Gastroesophageal sphincter (tissue), 3 donors: ENCODE results near the gene NEU1.
"Not testable (repeated sequence)": the region's sequence is repeated elsewhere in the genome, so short reads cannot be mapped to it uniquely, and the experiment has no call there.

Source experiments
- CTCF ChIP-seq, 4 experiments: fragments of 200-600 bp in 2 of 4; fragments of 450-650 bp in 2 of 4; sonication (generic) in 1 of 4; IDR thresholded peaks; one replicate each; pipeline ENCODE4 v1.5.1; 2017 to 2019; ENCODE audit warnings: antibody characterized with exemption in 4 of 4, mild to moderate bottlenecking in 2 of 4, moderate library complexity in 2 of 4
- EP300 ChIP-seq: sonication (generic); formaldehyde crosslinking; IDR thresholded peaks from one replicate; pipeline ENCODE4 v1.6.1; 2017; ENCODE audit warnings: antibody characterized with exemption, mild to moderate bottlenecking
- POLR2A ChIP-seq, 2 donors: fragments of 450-650 bp; IDR thresholded peaks; one replicate each; pipeline ENCODE4 v1.6.1; 2017; ENCODE audit warnings: antibody characterized with exemption in 2 of 2, mild to moderate bottlenecking in 2 of 2, moderate library complexity in 1 of 2
- POLR2AphosphoS5 ChIP-seq: sonication (generic); formaldehyde crosslinking; IDR thresholded peaks from one replicate; pipeline ENCODE4 v1.6.1; 2017; ENCODE audit warnings: antibody characterized with exemption

GRCh38 chr6:31864123-31864562, 1.5 kb upstream of the NEU1 start:
- TF ChIP-seq CTCF (IDR thresholded peaks at IDR 0.05); EP300; POLR2AphosphoS5; POLR2A (IDR thresholded peaks at IDR 0.05): not testable (repeated sequence)
